ENCODE measurements around the gene INO80.

INO80 gene

GRCh38 chr15:40985541-40986330 lies 130.3 kb downstream of the INO80 start:
- no peak overlapping the region for H3K4me3 ChIP-seq (ENCODE audit: low read length)
- no peaks in the 10 kb centered on the region for H3K27me3 ChIP-seq (ENCODE audit: control insufficient read depth, insufficient read depth, low read length)
- H3K36me3 ChIP-seq (ENCODE audit: control insufficient read depth, insufficient read depth, low read length): peaks cover 45% of the 10 kb centered on the region
- H3K4me1 ChIP-seq (ENCODE audit: control insufficient read depth, insufficient read depth, low read length): no peaks in the 10 kb centered on the region
- H3K27ac ChIP-seq (ENCODE audit: low read depth, low read length): no peak overlapping the region
- H3K9ac ChIP-seq (ENCODE audit: low read length): no peak overlapping the region

DNA sequence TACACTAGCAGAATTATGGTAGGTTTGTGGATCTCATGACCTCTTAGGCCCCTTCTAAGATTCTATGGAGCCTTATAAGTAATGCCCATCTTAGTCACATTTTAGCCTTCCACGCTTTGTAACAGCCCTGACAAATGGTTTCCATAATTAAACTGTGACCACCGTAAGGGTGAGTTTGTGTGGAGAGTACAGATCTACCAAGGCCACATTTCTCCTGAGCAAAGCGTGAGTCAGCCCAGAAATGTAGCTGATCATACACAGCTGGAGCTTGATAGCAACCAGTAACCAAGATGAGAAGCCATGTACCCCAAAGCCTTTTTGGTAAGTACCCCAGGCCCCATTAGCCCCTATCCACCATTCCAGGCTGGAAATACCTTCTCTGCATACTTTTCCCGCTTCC lies 131.1 kb downstream of the INO80 start:
- H3K27ac ChIP-seq (ENCODE audit: low read depth, low read length): no peak overlapping the region
- no peak overlapping the region for H3K9ac ChIP-seq (ENCODE audit: low read length)
- H3K4me3 ChIP-seq (ENCODE audit: low read length): no peak overlapping the region
- H3K4me1 ChIP-seq (ENCODE audit: control insufficient read depth, insufficient read depth, low read length): no peaks in the 10 kb centered on the region
- no peaks in the 10 kb centered on the region for H3K27me3 ChIP-seq (ENCODE audit: control insufficient read depth, insufficient read depth, low read length)
- peaks cover 53% of the 10 kb centered on the region for H3K36me3 ChIP-seq (ENCODE audit: control insufficient read depth, insufficient read depth, low read length)

- Histone ChIP-seq H3K27me3 (ENCODE audit: control insufficient read depth, insufficient read depth, low read length) (no peaks in the 10 kb centered on the region), H3K4me1 (ENCODE audit: control insufficient read depth, insufficient read depth, low read length) (no peaks in the 10 kb centered on the region), H3K9ac (ENCODE audit: low read length) (no peak overlapping the region), H3K4me3 (ENCODE audit: low read length) (no peak overlapping the region), H3K36me3 (ENCODE audit: control insufficient read depth, insufficient read depth, low read length) (peaks cover 58% of the 10 kb centered on the region), H3K27ac (ENCODE audit: low read depth, low read length) (no peak overlapping the region)
Observed at GRCh38 chr15:40984406-40984805, 131.7 kb downstream of the INO80 start.

DNA sequence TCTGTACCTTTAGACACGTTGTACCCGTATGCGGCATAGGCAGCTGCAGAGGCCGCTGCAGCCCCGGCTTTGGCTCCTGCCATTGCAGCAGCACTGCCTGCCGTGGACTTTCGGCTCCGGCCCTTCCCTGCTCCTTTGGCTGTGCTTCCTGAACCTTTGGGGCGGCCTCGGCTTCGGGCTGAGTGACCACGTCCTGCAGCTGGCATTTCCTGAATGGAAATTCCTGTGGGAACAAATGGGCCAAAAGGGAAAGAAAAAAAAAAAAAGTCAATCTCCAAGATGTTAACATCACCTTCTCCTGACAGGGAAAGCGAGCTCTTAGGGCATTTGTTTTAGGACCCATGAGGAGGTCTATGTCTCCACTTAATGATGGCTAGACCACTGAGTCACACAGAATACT lies 133.2 kb downstream of the INO80 start:
- Histone ChIP-seq H3K9ac (ENCODE audit: low read length) (no peak overlapping the region), H3K4me3 (ENCODE audit: low read length) (no peak overlapping the region), H3K27me3 (ENCODE audit: control insufficient read depth, insufficient read depth, low read length) (no peaks in the 10 kb centered on the region), H3K4me1 (ENCODE audit: control insufficient read depth, insufficient read depth, low read length) (no peaks in the 10 kb centered on the region), H3K36me3 (ENCODE audit: control insufficient read depth, insufficient read depth, low read length) (peaks cover 62% of the 10 kb centered on the region), H3K27ac (ENCODE audit: low read depth, low read length) (no peak overlapping the region)

DNA sequence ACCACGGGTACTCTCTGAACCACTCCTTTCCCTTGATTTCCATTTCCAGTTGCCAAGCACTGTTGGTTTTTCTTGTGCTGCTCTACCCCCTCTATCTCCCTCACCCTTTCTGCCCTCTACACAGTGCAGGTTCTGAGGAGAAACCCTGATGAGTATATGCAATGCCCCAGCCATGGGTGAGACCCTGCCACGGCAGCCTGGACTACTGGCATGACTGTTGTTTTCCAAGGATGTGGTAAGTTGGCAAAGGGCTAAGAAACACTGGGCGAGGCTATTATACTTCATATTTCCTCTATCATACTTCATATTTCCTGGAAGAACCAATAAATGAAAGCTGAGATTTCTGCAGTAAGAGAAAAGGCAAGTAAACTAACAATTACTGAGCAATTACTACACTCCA lies 134.9 kb downstream of the INO80 start:
- no peak overlapping the region for H3K27ac ChIP-seq (ENCODE audit: low read depth, low read length)
- no peaks in the 10 kb centered on the region for H3K4me1 ChIP-seq (ENCODE audit: control insufficient read depth, insufficient read depth, low read length)
- no peak overlapping the region for H3K9ac ChIP-seq (ENCODE audit: low read length)
- H3K36me3 ChIP-seq (ENCODE audit: control insufficient read depth, insufficient read depth, low read length): peaks cover 51% of the 10 kb centered on the region
- no peak overlapping the region for H3K4me3 ChIP-seq (ENCODE audit: low read length)
- no peaks in the 10 kb centered on the region for H3K27me3 ChIP-seq (ENCODE audit: control insufficient read depth, insufficient read depth, low read length)

- Histone ChIP-seq H3K27me3 (ENCODE audit: control insufficient read depth, insufficient read depth, low read length) (no peaks in the 10 kb centered on the region), H3K9ac (ENCODE audit: low read length) (no peak overlapping the region), H3K4me3 (ENCODE audit: low read length) (no peak overlapping the region), H3K27ac (ENCODE audit: low read depth, low read length) (no peak overlapping the region), H3K4me1 (ENCODE audit: control insufficient read depth, insufficient read depth, low read length) (no peaks in the 10 kb centered on the region), H3K36me3 (ENCODE audit: control insufficient read depth, insufficient read depth, low read length) (peaks cover 42% of the 10 kb centered on the region)
Observed at GRCh38 chr15:40978562-40978961, 137.5 kb downstream of the INO80 start.

DNA sequence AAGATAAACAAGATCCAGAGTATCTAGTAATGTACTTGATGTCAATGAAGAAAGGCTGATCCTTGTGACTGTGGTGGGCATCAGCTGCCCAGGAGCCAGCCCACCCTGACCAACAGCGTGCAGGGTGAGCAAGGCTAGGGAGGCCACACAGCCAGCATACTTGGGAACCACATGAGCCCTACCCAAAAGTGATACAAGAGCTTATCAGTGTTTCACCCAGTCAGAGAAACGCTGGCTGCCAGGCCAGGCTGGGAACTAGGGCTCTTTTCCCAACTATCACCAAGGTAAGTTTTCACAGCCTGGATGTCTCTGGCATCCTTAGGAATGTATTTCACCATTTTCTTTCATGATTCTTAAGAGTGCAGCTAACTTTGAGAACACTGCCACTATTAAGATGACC lies 137.9 kb downstream of the INO80 start:
- Histone ChIP-seq H3K36me3 (ENCODE audit: control insufficient read depth, insufficient read depth, low read length) (peaks cover 38% of the 10 kb centered on the region), H3K9ac (ENCODE audit: low read length) (no peak overlapping the region), H3K27me3 (ENCODE audit: control insufficient read depth, insufficient read depth, low read length) (no peaks in the 10 kb centered on the region), H3K27ac (ENCODE audit: low read depth, low read length) (no peak overlapping the region), H3K4me1 (ENCODE audit: control insufficient read depth, insufficient read depth, low read length) (no peaks in the 10 kb centered on the region), H3K4me3 (ENCODE audit: low read length) (no peak overlapping the region)

DNA sequence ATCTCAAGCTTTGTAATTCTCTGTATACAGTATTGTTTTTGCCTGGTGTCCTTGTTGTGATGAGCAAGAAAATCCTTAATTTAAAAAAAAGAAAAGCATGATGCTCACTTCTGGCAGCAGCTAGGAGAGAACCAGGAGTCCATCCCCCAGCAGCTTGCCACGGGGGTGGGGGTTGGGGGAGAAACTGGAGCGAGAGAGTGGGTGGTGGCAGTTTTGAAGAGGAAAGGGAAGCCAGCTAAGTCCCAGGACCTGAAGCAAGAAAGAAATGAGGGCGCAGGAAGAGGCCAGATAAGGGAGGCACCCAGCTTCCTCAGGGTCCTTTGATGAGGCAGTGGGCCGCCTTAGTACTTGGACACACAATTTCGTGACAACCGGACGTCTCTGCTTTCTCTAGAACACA lies 139.3 kb downstream of the INO80 start:
- Histone ChIP-seq H3K4me3 (ENCODE audit: low read length) (no peak overlapping the region), H3K27ac (ENCODE audit: low read depth, low read length) (no peak overlapping the region)

GRCh38 chr15:40974879-40975278 lies 141.2 kb downstream of the INO80 start:
- Histone ChIP-seq H3K9ac (ENCODE audit: low read length) (no peak overlapping the region), H3K36me3 (ENCODE audit: control insufficient read depth, insufficient read depth, low read length) (peaks cover 8% of the 10 kb centered on the region), H3K27ac (ENCODE audit: low read depth, low read length) (no peak overlapping the region), H3K27me3 (ENCODE audit: control insufficient read depth, insufficient read depth, low read length) (no peaks in the 10 kb centered on the region), H3K4me3 (ENCODE audit: low read length) (no peak overlapping the region), H3K4me1 (ENCODE audit: control insufficient read depth, insufficient read depth, low read length) (no peaks in the 10 kb centered on the region)

More for the DNA sequence above, 139.3 kb downstream of the INO80 start:
- Histone ChIP-seq H3K9ac (ENCODE audit: low read length) (no peak overlapping the region), H3K4me1 (ENCODE audit: control insufficient read depth, insufficient read depth, low read length) (no peaks in the 10 kb centered on the region), H3K27me3 (ENCODE audit: control insufficient read depth, insufficient read depth, low read length) (no peaks in the 10 kb centered on the region), H3K36me3 (ENCODE audit: control insufficient read depth, insufficient read depth, low read length) (peaks cover 26% of the 10 kb centered on the region)

DNA sequence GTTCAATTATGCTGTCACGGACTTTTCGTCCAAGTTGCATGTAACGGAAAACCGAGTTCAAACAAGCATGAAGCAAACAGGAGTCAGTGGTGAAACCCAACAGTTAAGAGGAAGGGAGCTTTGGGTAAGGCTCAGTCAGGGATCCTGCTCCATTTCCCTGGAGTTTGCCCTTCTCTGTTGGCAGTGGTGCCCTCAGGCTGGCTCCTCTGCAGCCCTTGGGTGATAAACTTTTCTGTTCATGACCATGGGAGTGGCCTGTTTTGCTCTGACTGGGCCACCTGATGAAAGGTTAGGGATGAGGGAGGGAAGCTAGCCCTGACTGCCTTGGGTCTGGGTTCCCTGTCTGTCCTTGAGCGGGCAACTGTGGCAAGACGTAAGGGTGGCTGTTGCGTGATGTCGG lies 146.7 kb downstream of the INO80 start:
- Histone ChIP-seq H3K4me3 (ENCODE audit: low read length) (no peak overlapping the region), H3K9ac (ENCODE audit: low read length) (no peak overlapping the region), H3K27me3 (ENCODE audit: control insufficient read depth, insufficient read depth, low read length) (no peaks in the 10 kb centered on the region), H3K4me1 (ENCODE audit: control insufficient read depth, insufficient read depth, low read length) (no peaks in the 10 kb centered on the region), H3K36me3 (ENCODE audit: control insufficient read depth, insufficient read depth, low read length) (no peaks in the 10 kb centered on the region), H3K27ac (ENCODE audit: low read depth, low read length) (no peak overlapping the region)

GRCh38 chr15:40968290-40969085 lies 147.6 kb downstream of the INO80 start:
- no peaks in the 10 kb centered on the region for H3K36me3 ChIP-seq (ENCODE audit: control insufficient read depth, insufficient read depth, low read length)
- H3K4me3 ChIP-seq (ENCODE audit: low read length): no peak overlapping the region
- H3K9ac ChIP-seq (ENCODE audit: low read length): no peak overlapping the region
- no peaks in the 10 kb centered on the region for H3K27me3 ChIP-seq (ENCODE audit: control insufficient read depth, insufficient read depth, low read length)
- H3K27ac ChIP-seq (ENCODE audit: low read depth, low read length): no peak overlapping the region
- H3K4me1 ChIP-seq (ENCODE audit: control insufficient read depth, insufficient read depth, low read length): no peaks in the 10 kb centered on the region

- Histone ChIP-seq H3K27ac (ENCODE audit: low read depth, low read length) (no peak overlapping the region), H3K4me1 (ENCODE audit: control insufficient read depth, insufficient read depth, low read length) (no peaks in the 10 kb centered on the region), H3K9ac (ENCODE audit: low read length) (no peak overlapping the region), H3K36me3 (ENCODE audit: control insufficient read depth, insufficient read depth, low read length) (no peaks in the 10 kb centered on the region), H3K27me3 (ENCODE audit: control insufficient read depth, insufficient read depth, low read length) (no peaks in the 10 kb centered on the region), H3K4me3 (ENCODE audit: low read length) (no peak overlapping the region)
Observed at GRCh38 chr15:40964634-40965033, 151.4 kb downstream of the INO80 start.

DNA sequence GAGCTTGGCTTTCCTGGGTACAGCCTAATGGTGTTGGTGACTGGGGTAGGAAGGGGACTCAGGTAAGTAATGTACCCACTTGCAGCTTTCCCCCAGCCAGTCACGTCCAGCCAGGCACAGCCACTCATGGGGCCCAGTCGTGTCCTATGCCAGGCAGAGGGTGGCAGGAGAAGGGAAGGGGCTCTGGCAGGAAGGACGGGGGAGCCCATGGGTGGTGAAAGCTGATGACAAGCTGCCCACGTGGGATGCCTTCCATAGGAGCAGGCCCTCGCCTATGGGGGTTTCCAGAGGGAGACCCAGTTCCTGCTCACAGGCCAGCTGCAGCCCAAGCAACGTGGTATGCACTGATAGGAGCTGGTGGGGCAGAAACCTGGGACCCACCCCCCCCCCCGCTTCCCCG lies 152.1 kb downstream of the INO80 start:
- Histone ChIP-seq H3K4me3 (ENCODE audit: low read length) (no peak overlapping the region), H3K9ac (ENCODE audit: low read length) (no peak overlapping the region), H3K27me3 (ENCODE audit: control insufficient read depth, insufficient read depth, low read length) (no peaks in the 10 kb centered on the region), H3K36me3 (ENCODE audit: control insufficient read depth, insufficient read depth, low read length) (no peaks in the 10 kb centered on the region), H3K4me1 (ENCODE audit: control insufficient read depth, insufficient read depth, low read length) (no peaks in the 10 kb centered on the region), H3K27ac (ENCODE audit: low read depth, low read length) (no peak overlapping the region)

Data from rectal smooth muscle tissue (tissue), 1 donor.